Omental fat pad (tissue), 4 donors: ENCODE data around the gene IL1RAPL2. TPM values are rescaled to one million over a fixed set of nuclear protein-coding genes. Genes with fewer than 3 reads are reported as not detected.

ENCODE experiments used
- ATAC-seq: fragments of 150-250 bp; one replicate; pipeline ENCODE4 v1.9.1; 2016; ENCODE audit warnings: mild to moderate bottlenecking, moderate library complexity; ENCODE audit not compliant: low FRiP score
- DNase-seq: peaks from one replicate; pipeline ENCODE4 v3.0.0-alpha.2; 2019; ENCODE audit warnings: low spot score
- total RNA-seq, 4 donors: library from RNA; depleted of rRNA; stranded (reverse); fragments of >200 nt; gene quantifications; one replicate each; pipeline ENCODE4 v1.1.0, GENCODE V29; 2016
- TF ChIP-seq, protein P1 (sequence below), 3 donors: fragments of 450-650 bp; IDR thresholded peaks; one replicate each; pipeline ENCODE4 v1.5.1; 2016 to 2017; ENCODE audit warnings: antibody characterized with exemption in 3 of 3, mild to moderate bottlenecking in 3 of 3, moderate library complexity in 2 of 3

The IL1RAPL2 gene
- total RNA-seq, 4 donors from 2014 or later, result 0.09 TPM; not detected in 3

DNA sequence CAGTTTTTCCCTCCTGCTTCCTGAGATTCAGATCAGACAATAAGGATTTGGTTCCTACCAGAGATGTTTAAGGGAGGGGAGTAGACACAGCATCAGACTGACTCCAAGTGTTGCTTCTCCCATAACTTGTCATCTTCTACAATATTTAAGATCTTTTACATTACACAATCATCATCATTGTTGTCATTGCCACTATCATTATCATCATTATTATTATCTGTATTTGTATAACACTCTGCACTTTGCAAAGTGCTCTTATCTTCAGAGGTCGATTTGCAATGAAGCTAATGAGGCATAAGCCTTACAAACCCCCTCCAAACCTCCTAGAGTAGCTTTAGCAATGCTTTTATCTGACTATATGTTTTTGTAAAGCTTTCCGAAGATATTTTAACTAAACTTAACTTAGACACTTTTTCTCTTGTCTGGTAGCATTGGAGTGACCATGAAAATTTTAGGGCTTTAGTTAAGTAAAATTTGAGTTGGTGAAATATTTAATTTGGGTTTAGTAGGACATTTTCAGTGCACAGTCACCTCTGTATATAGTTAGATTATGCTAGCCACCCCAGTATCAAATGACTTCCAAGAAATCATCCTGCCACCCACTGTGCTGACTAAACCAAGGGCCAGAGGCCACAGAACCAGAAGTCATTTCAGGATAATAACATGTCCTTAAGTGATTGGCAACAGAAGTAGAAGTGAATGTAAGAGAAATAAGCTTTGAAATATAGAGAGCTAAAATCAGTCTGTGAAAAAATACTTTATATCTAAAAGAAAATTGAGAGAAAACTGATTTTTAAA is 1132.2 kb downstream of the IL1RAPL2 start:
- TF ChIP-seq, protein P1, sequence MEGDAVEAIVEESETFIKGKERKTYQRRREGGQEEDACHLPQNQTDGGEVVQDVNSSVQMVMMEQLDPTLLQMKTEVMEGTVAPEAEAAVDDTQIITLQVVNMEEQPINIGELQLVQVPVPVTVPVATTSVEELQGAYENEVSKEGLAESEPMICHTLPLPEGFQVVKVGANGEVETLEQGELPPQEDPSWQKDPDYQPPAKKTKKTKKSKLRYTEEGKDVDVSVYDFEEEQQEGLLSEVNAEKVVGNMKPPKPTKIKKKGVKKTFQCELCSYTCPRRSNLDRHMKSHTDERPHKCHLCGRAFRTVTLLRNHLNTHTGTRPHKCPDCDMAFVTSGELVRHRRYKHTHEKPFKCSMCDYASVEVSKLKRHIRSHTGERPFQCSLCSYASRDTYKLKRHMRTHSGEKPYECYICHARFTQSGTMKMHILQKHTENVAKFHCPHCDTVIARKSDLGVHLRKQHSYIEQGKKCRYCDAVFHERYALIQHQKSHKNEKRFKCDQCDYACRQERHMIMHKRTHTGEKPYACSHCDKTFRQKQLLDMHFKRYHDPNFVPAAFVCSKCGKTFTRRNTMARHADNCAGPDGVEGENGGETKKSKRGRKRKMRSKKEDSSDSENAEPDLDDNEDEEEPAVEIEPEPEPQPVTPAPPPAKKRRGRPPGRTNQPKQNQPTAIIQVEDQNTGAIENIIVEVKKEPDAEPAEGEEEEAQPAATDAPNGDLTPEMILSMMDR (IDR thresholded peaks at IDR 0.05), result no peak
- DNase-seq (no peak), ATAC-seq (no peak)

DNA sequence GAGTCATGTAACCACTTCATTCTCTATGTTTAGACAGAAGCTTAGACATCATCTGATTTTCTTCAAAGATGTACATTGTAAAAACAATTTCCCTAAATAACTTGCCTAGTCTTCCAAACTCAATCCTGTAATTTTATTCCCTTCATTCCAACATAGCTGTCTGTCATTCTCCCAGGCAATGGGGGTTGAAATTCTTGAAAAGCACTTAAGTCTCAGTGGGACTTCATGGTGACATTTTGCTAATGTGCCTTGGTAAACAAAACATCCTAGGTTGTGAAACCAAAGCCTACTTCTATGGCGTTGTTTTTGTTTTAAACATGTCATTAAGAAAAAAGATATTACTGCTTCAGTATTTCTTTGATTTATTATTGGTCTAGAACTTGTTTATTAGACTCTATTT is 1134.3 kb downstream of the IL1RAPL2 start:
- ATAC-seq, result no peak
- TF ChIP-seq, protein P1 (IDR thresholded peaks at IDR 0.05), result no peak
- no peak for DNase-seq

DNA sequence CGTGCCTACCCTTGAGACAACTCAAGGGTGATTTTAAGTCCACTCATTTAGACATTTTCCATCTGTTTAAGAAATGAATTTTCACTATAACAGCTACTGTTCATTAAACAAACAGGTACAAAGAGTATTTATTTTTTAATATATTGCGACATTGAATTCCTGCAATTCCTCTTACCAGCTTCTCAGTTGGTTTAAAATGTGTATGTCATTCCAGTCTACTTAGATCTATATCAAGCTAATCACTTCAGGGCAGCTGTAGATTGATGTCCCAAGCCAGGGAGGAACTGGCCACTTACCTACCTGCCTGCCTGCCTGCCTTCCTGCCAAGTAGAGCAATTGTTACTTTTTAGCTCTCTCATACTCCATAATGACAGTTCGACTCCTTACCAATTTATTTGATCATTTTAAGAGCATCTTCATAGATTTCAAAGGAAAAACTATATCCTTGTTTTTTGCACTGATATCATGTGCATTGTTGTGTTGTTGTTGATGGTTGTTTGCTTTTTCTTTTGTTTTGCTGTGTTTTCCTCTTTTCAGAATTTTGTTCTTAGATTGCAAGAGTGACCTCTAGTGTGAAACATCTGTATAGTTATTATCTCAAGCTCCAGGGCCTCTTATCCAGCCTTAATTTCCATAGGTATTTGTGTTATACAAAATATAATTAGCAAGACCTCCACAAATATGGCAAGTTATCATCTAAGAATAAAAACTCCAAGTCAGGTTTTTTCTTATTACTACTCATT is 1135.5 kb downstream of the IL1RAPL2 start:
- ATAC-seq (no peak), DNase-seq (no peak)
- TF ChIP-seq, protein P1 (IDR thresholded peaks at IDR 0.05), result no peak

DNA sequence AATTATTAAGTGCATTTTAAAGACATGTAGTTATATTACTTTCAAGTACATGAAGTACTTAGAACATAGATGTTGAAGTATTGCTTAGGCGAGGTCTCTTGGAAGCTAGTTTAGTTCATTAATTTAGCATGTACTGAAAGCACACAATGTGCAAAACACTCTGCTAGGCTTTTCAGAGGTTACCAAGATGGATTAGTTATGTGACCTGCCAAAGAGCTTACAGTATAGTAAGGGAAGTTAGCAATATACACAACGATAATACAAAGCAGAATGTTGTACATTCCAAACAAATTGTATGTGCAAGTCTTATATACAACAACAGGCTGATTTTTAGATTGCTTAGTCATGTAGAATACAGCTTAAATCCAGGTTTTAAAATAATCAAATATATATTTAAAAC is 1137.9 kb downstream of the IL1RAPL2 start:
- ATAC-seq (no peak), DNase-seq (no peak)
- TF ChIP-seq, protein P1 (IDR thresholded peaks at IDR 0.05), result no peak

- ATAC-seq (peak; percentile 64), DNase-seq (no peak)
- TF ChIP-seq, protein P1 (IDR thresholded peaks at IDR 0.05), result no peak
Measured at GRCh38 chrX:105706041-105706440, 1140.0 kb downstream of the IL1RAPL2 start.

DNA sequence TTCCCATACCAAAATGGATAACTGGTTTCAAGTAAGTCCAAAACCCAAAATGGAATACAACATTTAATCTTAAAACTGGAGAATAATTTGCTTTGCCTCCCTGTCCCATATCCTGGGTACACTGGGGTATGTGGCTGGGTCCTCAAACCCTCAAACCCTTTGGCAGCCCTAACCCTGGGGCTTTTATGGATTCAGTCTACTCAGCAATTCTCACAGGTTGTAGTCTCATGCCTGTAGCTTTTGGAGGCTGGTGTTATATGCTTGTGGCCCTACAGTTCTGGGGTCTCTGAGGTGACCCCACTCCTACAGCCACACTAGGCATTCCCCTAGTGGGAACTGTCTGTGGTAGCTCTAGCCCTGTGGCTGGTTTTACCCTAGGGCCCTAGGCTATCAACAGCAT is 1145.8 kb downstream of the IL1RAPL2 start:
- ATAC-seq (no peak), DNase-seq (no peak)
- TF ChIP-seq, protein P1 (IDR thresholded peaks at IDR 0.05), result no peak
